VCaP (cell line): ENCODE results near the gene CERS6.
"Not testable (repeated sequence)": the region's sequence is repeated elsewhere in the genome, so short reads cannot be mapped to it uniquely, and the experiment has no call there.

Source experiments
- H3K27ac ChIP-seq: fragments of 450-650 bp; 2 replicates; pipeline ENCODE4 v1.5.1; 2017
- CTCF ChIP-seq: fragments of 450-650 bp; conservative IDR thresholded peaks from 2 replicates; pipeline ENCODE4 v1.5.1; 2017; ENCODE audit warnings: mild to moderate bottlenecking, moderate library complexity

Gene CERS6

GRCh38 chr2:168767258-168767657, 311.2 kb downstream of the CERS6 start:
- no peak overlapping the region for H3K27ac ChIP-seq
- no peak for TF ChIP-seq CTCF

- H3K27ac ChIP-seq, result not testable (repeated sequence)
Measured at GRCh38 chr2:168768357-168768756, 312.3 kb downstream of the CERS6 start.

GRCh38 chr2:168770796-168771195, 314.7 kb downstream of the CERS6 start:
- no peak overlapping the region for H3K27ac ChIP-seq
- TF ChIP-seq CTCF, result no peak

- no peak for TF ChIP-seq CTCF
- H3K27ac ChIP-seq, result no peak overlapping the region
Measured at GRCh38 chr2:168772704-168773103, 316.6 kb downstream of the CERS6 start.

- H3K27ac ChIP-seq, result no peak overlapping the region
- no peak for TF ChIP-seq CTCF
Measured at GRCh38 chr2:168773128-168773527, 317.1 kb downstream of the CERS6 start.

- no peak overlapping the region for H3K27ac ChIP-seq
- peak; percentile 96 for TF ChIP-seq CTCF
Measured at GRCh38 chr2:168773719-168774521, 317.8 kb downstream of the CERS6 start.

GRCh38 chr2:168775837-168776236, 319.8 kb downstream of the CERS6 start:
- no peak overlapping the region for H3K27ac ChIP-seq
- TF ChIP-seq CTCF, result no peak

- no peak for TF ChIP-seq CTCF
- no peak overlapping the region for H3K27ac ChIP-seq
Measured at GRCh38 chr2:168780669-168781071, 324.6 kb downstream of the CERS6 start.
